Measurements from ENCODE around the gene TNKS2.
"Not testable (repeated sequence)": the region's sequence is repeated elsewhere in the genome, so short reads cannot be mapped to it uniquely, and the experiment has no call there.

TNKS2 gene

DNA sequence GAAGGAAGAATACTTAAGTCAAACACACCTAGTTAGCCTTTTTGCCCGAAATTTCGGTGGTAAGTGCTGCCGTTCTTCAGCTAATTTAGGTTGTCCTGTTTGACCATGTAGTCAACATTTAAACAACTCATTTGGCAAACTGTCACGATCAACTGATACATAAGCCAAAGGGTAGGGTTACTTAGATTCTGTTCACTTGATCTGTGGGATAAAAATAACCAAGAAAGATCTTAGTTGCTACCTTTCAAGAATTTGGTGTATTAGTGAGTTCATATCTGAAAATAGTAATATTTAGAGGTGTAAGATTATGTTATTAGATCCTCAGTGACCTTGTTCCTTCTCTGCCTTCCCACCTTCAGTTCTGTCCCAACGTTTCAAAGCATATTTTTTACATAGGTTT, 2.0 kb downstream of the TNKS2 start:
- no peaks in the 10 kb centered on the region for H3K27me3 ChIP-seq
- H3K4me1 ChIP-seq, result peaks cover 37 to 56% (median 38%) of the 10 kb centered on the region in 10 experiments
- TF ChIP-seq Cebpa-rat (IDR thresholded peaks at IDR 0.05), result no peak
- no peaks in the 10 kb centered on the region; a peak in 1 of 22 replicates for H3K9me3 ChIP-seq (replicated peaks in 1 of 11)
- peaks cover 37 to 53% (median 46%) of the 10 kb centered on the region in 11 experiments for H3K36me3 ChIP-seq
- H3K27ac ChIP-seq, result peak overlapping the region in 2 of 11 experiments; percentile 94 to 95; a peak in 2 of 22 replicates
- peaks cover 57 to 66% (median 59%) of the 10 kb centered on the region in 11 experiments for H4K20me1 ChIP-seq
- H3K9ac ChIP-seq, result peak overlapping the region in 8 of 11 experiments; percentile 91 to 97 (median 94); a peak in 9 of 22 replicates
- peak overlapping the region; percentile 82 to 94 (median 91) for H3K4me2 ChIP-seq
- peak overlapping the region; percentile 80 to 98 (median 87); a peak in 19 of 20 replicates for H3K4me3 ChIP-seq

DNA sequence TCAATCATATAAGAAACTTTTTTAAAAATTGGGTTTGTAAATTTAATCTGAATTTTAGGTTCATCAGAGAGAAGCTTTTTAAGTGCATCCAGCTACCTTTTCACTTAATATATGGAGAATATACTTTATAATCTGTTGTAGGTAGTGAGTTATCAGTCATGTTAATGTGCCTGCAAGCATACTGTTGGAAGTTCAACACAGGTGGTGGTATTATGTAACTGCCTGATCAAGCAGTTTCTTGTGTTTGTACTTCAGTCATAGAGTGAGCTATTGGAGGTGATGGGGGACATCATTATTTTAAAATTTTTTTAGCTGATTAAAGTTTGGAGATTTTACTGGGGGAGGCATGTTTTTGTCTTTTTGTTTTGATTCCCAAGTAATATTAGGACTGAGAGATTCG, 2.5 kb downstream of the TNKS2 start:
- TF ChIP-seq Cebpa-rat (IDR thresholded peaks at IDR 0.05), result no peak
- peaks cover 43 to 59% (median 51%) of the 10 kb centered on the region in 11 experiments for H3K36me3 ChIP-seq
- peaks cover 63 to 72% (median 64%) of the 10 kb centered on the region in 11 experiments for H4K20me1 ChIP-seq
- no peak overlapping the region for H3K27ac ChIP-seq
- H3K9me3 ChIP-seq (replicated peaks in 1 of 11), result no peaks in the 10 kb centered on the region; a peak in 1 of 22 replicates
- peak overlapping the region in 1 of 11 experiments; percentile 96; a peak in 1 of 22 replicates for H3K9ac ChIP-seq
- peaks cover 34 to 59% (median 36%) of the 10 kb centered on the region in 10 experiments for H3K4me1 ChIP-seq
- no peaks in the 10 kb centered on the region for H3K27me3 ChIP-seq
- H3K4me3 ChIP-seq, result peak overlapping the region in 4 of 10 experiments; percentile 81 to 93 (median 87); a peak in 4 of 20 replicates
- H3K4me2 ChIP-seq, result peak overlapping the region; percentile 82 to 94 (median 91); a peak in 20 of 22 replicates

- Histone ChIP-seq H3K4me1 (peaks cover 15 to 46% (median 16%) of the 10 kb centered on the region in 10 experiments), H4K20me1 (peaks cover 64 to 91% (median 81%) of the 10 kb centered on the region in 11 experiments), H3K27me3 (no peaks in the 10 kb centered on the region), H3K36me3 (peaks cover 57 to 74% (median 68%) of the 10 kb centered on the region in 11 experiments), H3K27ac (no peak overlapping the region), H3K4me2 (no peak overlapping the region; a peak in 1 of 22 replicates), H3K9ac (no peak overlapping the region), H3K9me3 (replicated peaks in 1 of 11) (no peaks in the 10 kb centered on the region; a peak in 1 of 22 replicates), H3K4me3 (no peak overlapping the region)
- peak in 1 of 11 experiments; percentile 30; a peak in 1 of 22 replicates for TF ChIP-seq Cebpa-rat (IDR thresholded peaks at IDR 0.05)
Measured at GRCh38 chr10:91803386-91804125, 5.3 kb downstream of the TNKS2 start.

- no peak overlapping the region for H3K4me2 ChIP-seq
- no peaks in the 10 kb centered on the region; a peak in 1 of 22 replicates for H3K9me3 ChIP-seq (replicated peaks in 1 of 11)
Measured at GRCh38 chr10:91804126-91804510, 5.9 kb downstream of the TNKS2 start.

GRCh38 chr10:91805110-91805838, 7.0 kb downstream of the TNKS2 start:
- Histone ChIP-seq H3K4me2 (no peak overlapping the region), H3K9me3 (replicated peaks in 1 of 11) (no peaks in the 10 kb centered on the region; a peak in 1 of 22 replicates), H3K4me3 (no peak overlapping the region), H3K27me3 (no peaks in the 10 kb centered on the region), H3K36me3 (peaks cover 63 to 91% (median 81%) of the 10 kb centered on the region in 11 experiments), H3K4me1 (peaks cover 6 to 38% (median 8%) of the 10 kb centered on the region in 10 experiments; a peak in 19 of 20 replicates), H3K27ac (no peak overlapping the region), H3K9ac (no peak overlapping the region), H4K20me1 (peaks cover 63 to 99% (median 89%) of the 10 kb centered on the region in 11 experiments)
- no peak for TF ChIP-seq Cebpa-rat (IDR thresholded peaks at IDR 0.05)

More at GRCh38 chr10:91804126-91804510, 5.9 kb downstream of the TNKS2 start:
- H3K36me3 ChIP-seq, result peaks cover 62 to 80% (median 72%) of the 10 kb centered on the region in 11 experiments
- no peak overlapping the region for H3K4me3 ChIP-seq
- H4K20me1 ChIP-seq, result peaks cover 66 to 97% (median 86%) of the 10 kb centered on the region in 11 experiments
- no peak overlapping the region for H3K27ac ChIP-seq
- no peaks in the 10 kb centered on the region for H3K27me3 ChIP-seq
- no peak overlapping the region for H3K9ac ChIP-seq
- TF ChIP-seq Cebpa-rat (IDR thresholded peaks at IDR 0.05), result no peak
- H3K4me1 ChIP-seq, result peaks cover 15 to 46% (median 16%) of the 10 kb centered on the region in 10 experiments

DNA sequence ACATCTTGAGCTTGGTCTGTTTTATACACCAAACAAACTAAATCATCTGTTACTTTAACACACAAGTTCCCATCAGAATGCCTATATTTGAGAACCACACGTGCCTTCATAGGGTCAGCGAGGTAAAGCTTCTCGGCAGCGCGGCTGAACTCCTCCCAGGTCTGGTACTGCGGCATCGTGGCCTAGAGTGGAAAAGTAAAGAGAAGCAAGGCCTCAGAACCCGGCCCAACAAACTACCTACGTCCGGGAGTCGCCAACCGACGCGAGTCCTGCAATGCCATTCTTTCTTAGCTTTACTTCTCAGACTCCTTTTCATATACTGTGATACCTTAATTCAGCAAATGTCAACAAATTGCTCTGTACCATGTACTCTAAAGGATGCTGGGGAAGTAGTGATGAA, 9.0 kb downstream of the TNKS2 start:
- H3K36me3 ChIP-seq, result peaks cover 60 to 92% (median 76%) of the 10 kb centered on the region in 11 experiments
- H3K27me3 ChIP-seq; H3K27ac ChIP-seq; H3K9me3 ChIP-seq (replicated peaks in 1 of 11); H3K4me2 ChIP-seq; H3K4me3 ChIP-seq; H3K9ac ChIP-seq: not testable (repeated sequence)
- peaks cover 0 to 21% (median 0%) of the 10 kb centered on the region in 10 experiments; a peak in 4 of 20 replicates for H3K4me1 ChIP-seq
- H4K20me1 ChIP-seq, result peaks cover 50 to 99% (median 88%) of the 10 kb centered on the region in 11 experiments

DNA sequence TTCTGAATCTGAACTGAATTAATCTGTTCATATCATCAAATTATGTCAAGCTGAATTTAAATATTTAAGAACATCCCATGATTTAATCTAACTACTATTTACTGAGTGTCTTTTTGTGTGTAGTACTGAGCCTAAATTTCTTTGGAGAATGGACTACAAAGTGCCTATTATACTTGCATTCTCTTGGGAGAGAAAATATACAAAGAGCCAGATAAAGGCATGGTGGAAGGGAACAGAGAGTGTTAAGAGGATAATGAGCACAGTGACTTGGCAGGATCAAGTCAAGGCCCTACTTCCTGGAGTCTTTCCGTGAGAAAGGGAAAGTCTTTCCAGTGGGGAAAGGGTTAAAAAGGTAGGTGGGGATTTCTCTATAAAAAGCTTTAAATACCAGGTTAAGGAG, 15.0 kb downstream of the TNKS2 start:
- H3K27me3 ChIP-seq, result no peaks in the 10 kb centered on the region
- peaks cover 79 to 99% (median 86%) of the 10 kb centered on the region in 11 experiments for H3K36me3 ChIP-seq
- H3K9me3 ChIP-seq (replicated peaks in 1 of 11), result no peaks in the 10 kb centered on the region
- no peak overlapping the region for H3K27ac ChIP-seq
- H3K4me1 ChIP-seq, result no peaks in the 10 kb centered on the region
- H3K4me3 ChIP-seq, result no peak overlapping the region
- TF ChIP-seq Cebpa-rat (IDR thresholded peaks at IDR 0.05), result no peak
- H4K20me1 ChIP-seq, result peaks cover 22 to 99% (median 74%) of the 10 kb centered on the region in 11 experiments; a peak in 20 of 22 replicates
- H3K4me2 ChIP-seq, result no peak overlapping the region
- no peak overlapping the region for H3K9ac ChIP-seq

DNA sequence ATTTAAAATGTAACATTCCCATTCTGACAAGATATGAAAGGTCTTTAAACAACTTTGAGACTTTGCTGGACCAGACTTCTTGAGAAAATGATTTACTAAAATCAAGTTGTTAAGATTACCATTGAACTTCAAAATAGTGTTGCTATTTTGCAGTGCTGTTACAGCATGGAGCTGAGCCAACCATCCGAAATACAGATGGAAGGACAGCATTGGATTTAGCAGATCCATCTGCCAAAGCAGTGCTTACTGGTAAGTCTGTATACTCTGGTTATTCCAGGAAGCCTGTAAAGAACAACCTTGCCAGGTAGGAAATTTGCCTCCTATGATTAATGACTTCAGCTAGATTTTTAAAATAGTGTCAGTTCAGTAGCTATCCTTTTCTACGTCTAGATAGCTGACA, 18.8 kb downstream of the TNKS2 start:
- Histone ChIP-seq H3K27me3 (no peaks in the 10 kb centered on the region), H3K4me1 (no peaks in the 10 kb centered on the region), H3K9me3 (replicated peaks in 1 of 11) (no peaks in the 10 kb centered on the region), H3K36me3 (peaks cover 93 to 100% (median 98%) of the 10 kb centered on the region in 11 experiments), H3K4me3 (no peak overlapping the region), H4K20me1 (peaks cover 10 to 75% (median 48%) of the 10 kb centered on the region in 11 experiments; a peak in 18 of 22 replicates), H3K4me2 (no peak overlapping the region), H3K27ac (no peak overlapping the region), H3K9ac (no peak overlapping the region)
- no peak for TF ChIP-seq Cebpa-rat (IDR thresholded peaks at IDR 0.05)

GRCh38 chr10:91820144-91820543, 21.9 kb downstream of the TNKS2 start:
- no peak overlapping the region for H3K27ac ChIP-seq
- H3K9ac ChIP-seq, result no peak overlapping the region
- no peaks in the 10 kb centered on the region for H3K4me1 ChIP-seq
- H3K36me3 ChIP-seq, result peaks cover 96 to 100% (median 98%) of the 10 kb centered on the region in 11 experiments
- no peak overlapping the region for H3K4me2 ChIP-seq
- no peaks in the 10 kb centered on the region for H3K27me3 ChIP-seq
- TF ChIP-seq Cebpa-rat (IDR thresholded peaks at IDR 0.05), result no peak
- H3K9me3 ChIP-seq (replicated peaks in 1 of 11), result no peaks in the 10 kb centered on the region
- no peak overlapping the region for H3K4me3 ChIP-seq
- H4K20me1 ChIP-seq, result peaks cover 5 to 56% (median 28%) of the 10 kb centered on the region in 11 experiments; a peak in 16 of 22 replicates
